GM18499 (cell line): Measurements from ENCODE around the gene OPTC.

Experiments used
- ATAC-seq: cut with Tn5 transposase; IDR thresholded peaks from one replicate; pipeline ENCODE4 v1.9.1; 2021; ENCODE audit warnings: moderate number of reproducible peaks; ENCODE audit not compliant: insufficient read depth, unreplicated experiment

The OPTC gene

GRCh38 chr1:203554071-203554470 is 60.1 kb downstream of the OPTC start:
- ATAC-seq, result no peak

- ATAC-seq, result no peak
Observed at GRCh38 chr1:203555076-203555475, 61.1 kb downstream of the OPTC start.

- ATAC-seq, result no peak
Observed at GRCh38 chr1:203555511-203556046, 61.6 kb downstream of the OPTC start.

- ATAC-seq, result no peak
Observed at GRCh38 chr1:203556047-203556851, 62.3 kb downstream of the OPTC start.

GRCh38 chr1:203557390-203557789 is 63.4 kb downstream of the OPTC start:
- ATAC-seq, result no peak

- ATAC-seq, result no peak
Observed at GRCh38 chr1:203558064-203558760, 64.3 kb downstream of the OPTC start.
